ENCODE results near the gene IRF4. TPM values are rescaled to one million over a fixed set of nuclear protein-coding genes. Genes with fewer than 3 reads are reported as not detected.
"Not testable (repeated sequence)": the region's sequence is repeated elsewhere in the genome, so short reads cannot be mapped to it uniquely, and the experiment has no call there.

Gene IRF4
- total RNA-seq, 1 donor from 2014 or later: not detected

DNA sequence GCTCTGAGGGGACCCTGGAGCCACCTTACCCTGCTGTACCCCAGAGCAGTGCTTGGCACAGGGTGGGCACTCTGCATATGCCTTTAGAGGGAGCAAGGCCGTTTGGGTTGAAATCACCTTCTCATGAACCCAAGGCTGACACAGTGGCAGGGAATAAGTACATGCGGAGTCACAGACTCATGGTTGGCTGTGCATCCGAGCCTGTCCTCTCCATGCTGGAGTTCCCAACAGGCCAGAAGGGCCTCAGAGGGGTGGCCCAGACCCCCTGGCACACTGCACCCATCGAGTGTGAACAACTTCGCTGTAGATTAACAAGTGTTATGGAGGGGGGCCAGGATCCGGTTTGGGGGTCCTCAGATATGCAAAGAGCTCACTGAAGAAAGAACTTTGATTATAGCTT is 21.0 kb upstream of the IRF4 start:
- no peak overlapping the region for H3K27ac Mint-ChIP-seq
- no peaks in the 10 kb centered on the region for H3K36me3 Mint-ChIP-seq
- peaks cover 18% of the 10 kb centered on the region for H3K9me3 Mint-ChIP-seq
- H3K27me3 Mint-ChIP-seq (ENCODE audit: low read depth): peaks cover 50% of the 10 kb centered on the region
- TF ChIP-seq, protein P1, sequence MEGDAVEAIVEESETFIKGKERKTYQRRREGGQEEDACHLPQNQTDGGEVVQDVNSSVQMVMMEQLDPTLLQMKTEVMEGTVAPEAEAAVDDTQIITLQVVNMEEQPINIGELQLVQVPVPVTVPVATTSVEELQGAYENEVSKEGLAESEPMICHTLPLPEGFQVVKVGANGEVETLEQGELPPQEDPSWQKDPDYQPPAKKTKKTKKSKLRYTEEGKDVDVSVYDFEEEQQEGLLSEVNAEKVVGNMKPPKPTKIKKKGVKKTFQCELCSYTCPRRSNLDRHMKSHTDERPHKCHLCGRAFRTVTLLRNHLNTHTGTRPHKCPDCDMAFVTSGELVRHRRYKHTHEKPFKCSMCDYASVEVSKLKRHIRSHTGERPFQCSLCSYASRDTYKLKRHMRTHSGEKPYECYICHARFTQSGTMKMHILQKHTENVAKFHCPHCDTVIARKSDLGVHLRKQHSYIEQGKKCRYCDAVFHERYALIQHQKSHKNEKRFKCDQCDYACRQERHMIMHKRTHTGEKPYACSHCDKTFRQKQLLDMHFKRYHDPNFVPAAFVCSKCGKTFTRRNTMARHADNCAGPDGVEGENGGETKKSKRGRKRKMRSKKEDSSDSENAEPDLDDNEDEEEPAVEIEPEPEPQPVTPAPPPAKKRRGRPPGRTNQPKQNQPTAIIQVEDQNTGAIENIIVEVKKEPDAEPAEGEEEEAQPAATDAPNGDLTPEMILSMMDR (IDR thresholded peaks at IDR 0.05; ENCODE audit: unreplicated experiment): no peak
- H3K4me3 Mint-ChIP-seq: no peak overlapping the region
- no peaks in the 10 kb centered on the region for H3K4me1 Mint-ChIP-seq
- no peak for DNase-seq (ENCODE audit: low spot score in 2 of 2, unreplicated experiment in 2 of 2)

DNA sequence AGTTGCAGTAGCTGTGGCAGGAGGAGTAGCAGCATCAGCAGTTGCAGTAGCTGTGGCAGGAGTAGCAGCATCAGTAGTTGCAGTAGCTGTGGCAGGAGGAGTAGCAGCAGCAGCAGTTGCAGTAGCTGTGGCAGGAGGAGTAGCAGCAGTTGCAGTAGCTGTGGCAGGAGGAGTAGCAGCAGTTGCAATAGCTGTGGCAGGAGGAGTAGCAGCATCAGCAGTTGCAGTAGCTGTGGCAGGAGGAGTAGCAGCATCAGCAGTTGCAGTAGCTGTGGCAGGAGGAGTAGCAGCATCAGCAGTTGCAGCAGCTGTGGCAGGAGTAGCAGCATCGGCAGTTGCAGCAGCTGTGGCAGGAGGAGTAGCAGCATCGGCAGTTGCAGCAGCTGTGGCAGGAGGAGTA is 19.7 kb upstream of the IRF4 start:
- H3K36me3 Mint-ChIP-seq; H3K4me1 Mint-ChIP-seq; DNase-seq (ENCODE audit: low spot score in 2 of 2, unreplicated experiment in 2 of 2); H3K27ac Mint-ChIP-seq; H3K4me3 Mint-ChIP-seq: not testable (repeated sequence)
- peaks cover 21% of the 10 kb centered on the region for H3K9me3 Mint-ChIP-seq
- H3K27me3 Mint-ChIP-seq (ENCODE audit: low read depth): peaks cover 47% of the 10 kb centered on the region

DNA sequence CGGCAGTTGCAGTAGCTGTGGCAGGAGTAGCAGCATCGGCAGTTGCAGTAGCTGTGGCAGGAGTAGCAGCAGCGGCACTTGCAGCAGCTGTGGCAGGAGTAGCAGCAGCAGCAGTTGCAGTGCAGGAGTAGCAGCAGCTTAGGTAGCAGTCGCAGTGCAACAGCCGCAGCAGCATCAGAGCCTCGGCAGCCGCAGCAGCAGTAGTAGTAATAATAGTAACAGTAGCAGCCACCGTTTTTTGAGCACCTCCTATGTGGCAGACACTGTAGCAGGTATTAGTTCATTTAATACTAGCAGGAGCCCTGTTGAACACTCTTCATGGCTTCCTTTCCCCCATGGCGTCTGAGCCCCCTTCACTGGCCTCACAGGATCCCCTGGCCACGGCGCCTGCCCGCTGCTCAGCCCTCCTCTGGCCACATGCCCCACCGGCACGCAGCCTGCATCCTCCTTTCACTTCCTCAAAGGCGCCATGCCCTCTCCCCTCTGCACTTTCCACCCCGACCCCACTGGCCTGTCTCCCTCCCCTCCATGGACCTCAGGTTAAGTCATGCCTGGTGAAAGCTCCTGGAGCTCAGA is 19.1 kb upstream of the IRF4 start:
- no peak for DNase-seq (ENCODE audit: low spot score in 2 of 2, unreplicated experiment in 2 of 2)
- Mint-ChIP-seq H3K4me3 (no peak overlapping the region), H3K27ac (no peak overlapping the region), H3K27me3 (ENCODE audit: low read depth) (peaks cover 46% of the 10 kb centered on the region), H3K36me3 (no peaks in the 10 kb centered on the region), H3K9me3 (peaks cover 22% of the 10 kb centered on the region), H3K4me1 (no peaks in the 10 kb centered on the region)
- TF ChIP-seq, protein P1 (IDR thresholded peaks at IDR 0.05; ENCODE audit: unreplicated experiment): no peak

GRCh38 chr6:373031-373430 is 18.5 kb upstream of the IRF4 start:
- no peaks in the 10 kb centered on the region for H3K4me1 Mint-ChIP-seq
- no peak for DNase-seq (ENCODE audit: low spot score in 2 of 2, unreplicated experiment in 2 of 2)
- peaks cover 42% of the 10 kb centered on the region for H3K27me3 Mint-ChIP-seq (ENCODE audit: low read depth)
- no peak overlapping the region for H3K27ac Mint-ChIP-seq
- peaks cover 22% of the 10 kb centered on the region for H3K9me3 Mint-ChIP-seq
- H3K36me3 Mint-ChIP-seq: no peaks in the 10 kb centered on the region
- no peak overlapping the region for H3K4me3 Mint-ChIP-seq
- TF ChIP-seq, protein P1 (IDR thresholded peaks at IDR 0.05; ENCODE audit: unreplicated experiment): no peak

DNA sequence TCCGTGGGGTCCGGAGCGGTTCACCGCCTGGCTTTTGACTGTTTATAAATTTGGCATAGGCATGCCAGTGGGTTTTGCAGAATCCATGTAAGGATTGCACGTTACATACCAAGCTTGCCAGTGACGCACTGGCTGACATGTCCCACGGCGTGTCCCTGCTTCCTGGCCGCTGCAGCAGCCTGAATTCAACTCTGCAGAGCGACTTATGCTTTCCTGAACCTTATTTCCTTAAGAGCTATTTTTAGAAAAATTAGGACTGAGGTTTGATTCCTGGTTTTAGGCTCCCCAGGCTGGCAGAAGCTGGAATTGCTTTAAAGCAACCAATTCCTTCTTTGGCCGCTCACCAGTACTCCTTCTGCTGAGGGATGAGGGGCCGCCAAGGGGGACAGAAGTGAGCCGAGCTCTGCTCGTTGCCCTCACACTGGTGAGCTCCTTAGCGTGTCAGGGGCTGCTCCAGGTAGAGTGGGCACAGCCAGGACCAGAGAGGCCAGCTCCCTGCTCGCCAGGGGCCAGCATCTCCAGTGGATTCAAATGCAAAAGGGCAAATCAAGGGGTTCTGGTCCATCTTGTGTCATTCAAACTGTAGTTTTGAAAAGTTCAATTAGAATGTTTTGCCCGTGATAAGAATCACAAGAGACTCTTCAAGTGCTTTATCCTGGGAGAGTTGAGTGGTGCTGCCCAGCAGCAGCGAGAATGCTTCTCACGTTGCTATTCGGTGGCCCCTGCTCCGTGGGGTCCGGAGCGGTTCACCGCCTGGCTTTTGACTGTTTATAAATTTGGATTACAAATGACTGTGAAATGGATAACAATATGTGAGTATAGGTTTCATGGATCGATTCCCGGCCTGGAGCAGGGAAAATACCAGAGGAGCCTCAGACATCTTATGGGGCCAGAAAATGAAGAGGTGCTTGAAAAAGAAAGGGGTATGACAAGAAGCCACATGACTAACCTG is 17.5 kb upstream of the IRF4 start:
- no peaks in the 10 kb centered on the region for H3K4me1 Mint-ChIP-seq
- peaks cover 27% of the 10 kb centered on the region for H3K9me3 Mint-ChIP-seq
- no peak overlapping the region for H3K4me3 Mint-ChIP-seq
- TF ChIP-seq, protein P1 (IDR thresholded peaks at IDR 0.05; ENCODE audit: unreplicated experiment): no peak
- H3K36me3 Mint-ChIP-seq: no peaks in the 10 kb centered on the region
- no peak overlapping the region for H3K27ac Mint-ChIP-seq
- DNase-seq (ENCODE audit: low spot score in 2 of 2, unreplicated experiment in 2 of 2): no peak
- peaks cover 44% of the 10 kb centered on the region for H3K27me3 Mint-ChIP-seq (ENCODE audit: low read depth)

GRCh38 chr6:374956-375355 is 16.6 kb upstream of the IRF4 start:
- Mint-ChIP-seq H3K27ac (no peak overlapping the region), H3K9me3 (peaks cover 27% of the 10 kb centered on the region), H3K4me3 (no peak overlapping the region), H3K4me1 (no peaks in the 10 kb centered on the region), H3K36me3 (no peaks in the 10 kb centered on the region), H3K27me3 (ENCODE audit: low read depth) (peaks cover 40% of the 10 kb centered on the region)
- no peak for DNase-seq (ENCODE audit: low spot score in 2 of 2, unreplicated experiment in 2 of 2)
- TF ChIP-seq, protein P1 (IDR thresholded peaks at IDR 0.05; ENCODE audit: unreplicated experiment): no peak

Measured in mesothelial cell of epicardium (in vitro differentiated cells).